ENCODE results near the gene TMEM132A.
"Not testable (repeated sequence)": the region's sequence is repeated elsewhere in the genome, so short reads cannot be mapped to it uniquely, and the experiment has no call there.

Gene TMEM132A

DNA sequence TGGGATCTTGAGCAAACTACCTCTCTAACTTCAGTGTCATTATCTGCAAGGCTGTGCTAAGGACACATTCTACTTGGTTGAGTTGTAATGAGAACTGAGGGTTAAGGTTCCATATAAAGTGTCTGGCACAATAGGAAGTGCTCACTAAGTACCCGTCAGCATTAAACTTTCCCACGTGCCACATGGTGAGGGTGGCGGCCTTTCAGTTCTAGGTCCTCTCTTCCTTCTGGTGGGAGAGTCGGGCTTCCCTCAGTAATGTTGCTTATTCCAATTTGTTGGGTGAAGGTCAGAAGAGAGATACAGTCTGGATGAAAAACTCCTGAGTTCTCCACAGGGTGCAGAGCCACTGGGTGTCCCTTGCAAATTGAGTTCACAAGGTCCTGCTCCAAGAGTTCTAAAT, 42.6 kb downstream of the TMEM132A start:
- DNase-seq, result no peak

DNA sequence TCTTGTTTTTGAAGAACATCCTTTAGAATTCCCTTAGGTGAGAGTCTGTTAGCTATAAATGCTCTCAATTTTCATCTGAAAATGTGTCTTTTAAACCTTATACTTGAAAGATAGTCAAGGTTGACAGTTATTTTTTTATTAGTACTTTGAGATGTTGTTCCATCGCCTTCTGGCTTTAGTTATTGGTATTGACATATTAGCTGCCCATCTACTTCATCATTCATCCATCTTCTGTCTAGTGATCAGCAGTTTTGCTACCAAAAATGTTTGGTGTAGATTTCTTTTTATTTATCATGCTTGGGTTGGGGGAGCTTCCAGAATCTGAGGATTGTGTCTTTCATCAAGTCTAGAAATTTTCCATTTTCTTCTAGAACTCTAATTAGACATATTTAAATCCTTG, 44.0 kb downstream of the TMEM132A start:
- DNase-seq, result no peak

DNA sequence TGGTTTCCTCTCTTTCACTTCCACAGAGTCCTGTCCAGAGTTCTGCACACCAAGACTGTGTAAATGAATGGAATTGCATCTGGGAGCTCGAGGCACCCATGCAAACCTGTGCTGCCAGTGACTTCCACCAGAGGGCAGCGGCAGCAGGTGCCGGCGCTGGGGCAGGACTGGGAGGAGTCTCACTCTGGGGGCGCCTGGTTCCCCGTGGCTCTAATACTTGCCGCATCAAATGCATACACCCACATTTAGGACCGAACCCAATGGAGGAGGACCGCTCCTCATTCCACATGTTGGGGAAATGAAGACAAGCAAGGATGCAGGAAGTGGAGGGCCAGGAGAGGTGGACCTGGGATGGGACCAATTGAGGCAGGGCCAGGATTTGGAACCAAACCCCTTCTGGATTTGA, 46.1 kb downstream of the TMEM132A start:
- DNase-seq, result peak; percentile 86

DNA sequence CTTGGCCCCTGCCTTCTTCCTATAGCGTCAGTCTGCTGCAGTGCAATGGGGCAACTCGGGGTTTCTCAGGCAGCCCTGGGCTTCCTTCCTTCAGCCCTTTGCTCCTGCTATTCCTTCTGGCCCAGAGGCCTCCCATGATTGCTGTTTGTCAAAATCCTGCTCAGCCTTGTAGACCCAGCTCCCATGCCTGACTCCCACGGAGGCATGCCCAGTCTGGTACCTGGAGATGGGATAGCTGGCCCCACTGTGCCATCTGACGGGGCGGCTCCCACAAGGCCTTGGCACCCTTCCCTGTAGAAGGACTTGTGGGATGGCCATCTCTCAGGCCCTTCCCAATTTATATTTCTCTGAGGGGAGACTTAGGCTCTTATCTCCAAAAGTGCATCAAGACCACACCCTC, 46.6 kb downstream of the TMEM132A start:
- DNase-seq, result no peak

DNA sequence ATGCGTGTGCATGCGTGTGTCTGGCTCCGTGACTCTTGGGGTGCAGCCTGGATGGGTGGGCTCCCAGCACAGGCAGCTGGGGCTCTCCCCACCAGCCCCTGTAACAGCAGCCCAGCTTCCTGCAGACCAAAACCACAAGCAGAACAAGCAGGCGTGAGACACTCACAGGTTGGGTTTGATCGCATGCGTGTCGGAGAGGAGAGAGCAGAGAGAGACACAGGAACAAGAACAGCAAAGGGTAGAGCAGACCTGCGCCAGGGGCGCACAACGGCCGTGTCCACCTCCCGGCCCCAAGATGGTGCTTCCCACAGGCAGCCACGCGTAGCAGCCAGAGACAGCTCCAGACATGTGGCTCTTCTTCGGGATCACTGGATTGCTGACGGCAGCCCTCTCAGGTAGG, 47.3 kb downstream of the TMEM132A start, which contains the start of gene CD6:
TSS of gene CD6 (plus strand) at position 161 of the 400 bp plus-strand sequence. CDS start at position 347, 186 bp downstream.
- peak; percentile 70 for DNase-seq

DNA sequence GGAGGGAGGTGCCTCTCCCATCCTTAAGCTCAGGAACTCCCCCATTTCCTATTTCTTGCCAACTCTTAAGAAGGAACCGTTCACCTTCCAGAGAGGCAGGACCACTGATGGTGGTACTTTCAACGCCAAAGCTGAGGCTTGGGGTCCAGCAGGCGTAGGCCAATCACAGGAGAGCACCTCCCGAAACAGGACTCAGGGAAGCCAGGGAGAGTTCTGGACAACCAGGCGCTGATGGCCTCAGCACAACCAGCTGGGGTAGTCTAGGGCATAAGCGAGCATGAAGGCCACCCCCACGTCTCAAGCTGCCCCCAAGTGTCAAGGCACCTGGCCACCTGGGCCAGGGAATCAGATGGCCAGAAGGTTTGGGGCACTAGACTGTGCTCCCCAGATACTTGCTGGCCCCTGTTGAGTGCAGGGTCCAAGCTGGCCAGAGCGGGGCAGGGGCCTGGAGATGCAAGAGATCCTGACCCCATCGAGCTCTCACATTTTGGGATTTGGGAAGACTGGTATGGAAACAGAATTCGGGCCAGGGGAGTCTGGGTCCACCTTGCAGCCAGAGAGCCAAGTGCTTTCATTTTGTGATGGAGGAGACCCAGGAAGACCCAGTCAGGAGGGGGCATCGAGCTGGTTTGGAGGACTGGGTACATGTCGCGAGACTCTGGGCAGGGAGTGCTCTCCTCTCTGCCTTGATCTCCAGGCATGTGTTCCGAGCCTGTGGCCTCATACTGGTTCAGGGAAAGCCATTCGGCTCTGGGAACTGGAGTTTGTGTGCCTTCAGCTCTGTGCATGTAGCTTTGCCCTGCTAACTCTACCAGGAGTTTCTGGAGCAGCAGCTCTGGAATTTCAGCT, 48.1 kb downstream of the TMEM132A start:
- no peak for DNase-seq

DNA sequence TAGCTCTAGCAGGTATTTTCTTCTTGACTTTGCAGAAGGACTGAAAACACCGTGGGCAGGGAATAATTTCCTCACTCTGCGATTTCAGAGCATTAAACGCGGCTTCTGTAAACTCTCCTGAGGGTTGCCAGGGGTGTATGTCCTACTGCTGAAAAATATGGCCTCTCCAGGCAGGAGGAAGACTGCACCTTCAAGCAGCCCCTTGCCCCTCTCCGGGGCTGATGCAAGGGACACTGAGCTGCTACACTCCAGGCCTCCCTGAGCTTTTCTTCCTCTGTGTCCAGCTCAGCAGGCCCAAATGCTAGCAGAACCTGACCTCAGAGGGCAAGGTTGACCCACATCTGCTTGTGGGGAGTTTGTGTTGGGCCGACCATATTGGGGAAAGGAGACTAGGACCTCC, 49.4 kb downstream of the TMEM132A start:
- DNase-seq, result no peak

DNA sequence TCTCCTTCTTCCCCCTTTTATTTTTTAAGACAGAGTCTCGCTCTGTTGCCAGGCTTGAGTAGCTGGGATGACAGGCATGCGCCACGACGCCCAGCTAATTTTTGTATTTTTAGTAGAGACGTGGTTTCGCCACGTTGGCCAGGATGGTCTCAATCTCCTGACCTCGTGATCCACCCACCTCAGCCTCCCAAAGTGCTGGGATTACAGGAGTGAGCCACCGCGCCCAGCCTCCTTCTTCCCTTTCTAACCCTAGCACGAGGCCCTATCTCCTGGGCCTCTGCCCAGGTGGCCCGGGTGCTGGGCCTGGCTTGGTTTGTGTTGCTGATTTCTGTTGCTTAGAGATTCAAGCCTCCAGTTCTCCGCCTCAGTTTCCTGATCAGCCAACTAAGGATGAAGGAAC, 50.1 kb downstream of the TMEM132A start:
- not testable (repeated sequence) for DNase-seq

DNA sequence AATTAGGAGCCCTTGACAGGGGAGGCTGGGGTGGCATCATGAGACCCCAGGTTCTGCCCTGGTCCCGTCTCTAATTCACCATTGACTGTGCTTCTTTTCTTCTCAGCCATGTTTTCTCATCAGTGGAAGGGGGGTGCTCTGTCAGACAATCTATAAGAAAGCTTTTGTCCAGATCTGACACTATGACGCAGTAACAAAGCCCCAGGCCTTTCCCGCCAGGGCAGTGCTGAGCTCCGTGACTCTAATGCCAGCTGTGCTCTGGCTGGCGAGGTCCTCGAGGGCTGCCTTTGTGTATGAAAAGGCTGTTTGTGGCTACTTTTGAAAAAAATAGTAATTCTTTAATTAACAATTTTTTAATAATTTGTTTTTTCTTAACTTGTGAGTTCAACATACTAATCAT, 50.5 kb downstream of the TMEM132A start:
- DNase-seq, result no peak

DNA sequence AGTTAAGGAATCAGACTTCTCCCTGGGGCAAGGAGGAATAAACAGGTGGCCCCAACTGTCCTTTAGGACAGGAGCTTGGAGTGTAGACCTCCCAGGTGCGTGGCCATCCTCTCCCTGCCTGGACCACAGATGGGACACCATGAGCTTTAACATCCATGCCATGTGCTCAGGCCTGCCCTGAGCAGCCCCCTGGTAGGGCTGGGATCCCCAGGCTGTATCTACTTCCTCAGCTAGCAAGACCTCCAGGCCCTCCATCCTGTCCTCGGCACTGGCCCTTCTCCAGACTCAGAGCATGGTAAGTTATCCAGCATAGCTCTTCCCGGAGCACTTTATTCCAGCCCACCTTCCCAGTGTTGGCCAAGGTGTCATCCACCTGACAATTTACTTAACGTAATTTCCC, 53.0 kb downstream of the TMEM132A start:
- DNase-seq, result no peak

DNA sequence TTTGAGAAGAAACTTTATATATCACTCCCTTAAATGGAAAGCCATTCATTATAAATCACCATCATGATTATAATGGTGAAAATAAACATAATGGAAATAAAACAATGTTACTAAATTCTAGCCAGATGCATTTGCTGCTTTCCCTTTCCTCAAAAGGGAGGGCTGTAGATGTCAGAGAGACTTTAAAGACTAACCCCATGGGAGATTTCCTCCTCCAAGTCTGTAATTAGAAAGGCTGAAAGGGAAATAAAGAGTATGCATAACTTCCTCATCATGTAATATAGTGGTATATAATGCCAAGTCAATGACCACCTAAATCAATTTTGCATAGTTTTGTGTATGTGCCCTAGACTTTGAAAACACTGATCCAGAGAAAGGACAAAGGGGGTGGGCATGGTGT, 53.6 kb downstream of the TMEM132A start:
- DNase-seq, result no peak

DNA sequence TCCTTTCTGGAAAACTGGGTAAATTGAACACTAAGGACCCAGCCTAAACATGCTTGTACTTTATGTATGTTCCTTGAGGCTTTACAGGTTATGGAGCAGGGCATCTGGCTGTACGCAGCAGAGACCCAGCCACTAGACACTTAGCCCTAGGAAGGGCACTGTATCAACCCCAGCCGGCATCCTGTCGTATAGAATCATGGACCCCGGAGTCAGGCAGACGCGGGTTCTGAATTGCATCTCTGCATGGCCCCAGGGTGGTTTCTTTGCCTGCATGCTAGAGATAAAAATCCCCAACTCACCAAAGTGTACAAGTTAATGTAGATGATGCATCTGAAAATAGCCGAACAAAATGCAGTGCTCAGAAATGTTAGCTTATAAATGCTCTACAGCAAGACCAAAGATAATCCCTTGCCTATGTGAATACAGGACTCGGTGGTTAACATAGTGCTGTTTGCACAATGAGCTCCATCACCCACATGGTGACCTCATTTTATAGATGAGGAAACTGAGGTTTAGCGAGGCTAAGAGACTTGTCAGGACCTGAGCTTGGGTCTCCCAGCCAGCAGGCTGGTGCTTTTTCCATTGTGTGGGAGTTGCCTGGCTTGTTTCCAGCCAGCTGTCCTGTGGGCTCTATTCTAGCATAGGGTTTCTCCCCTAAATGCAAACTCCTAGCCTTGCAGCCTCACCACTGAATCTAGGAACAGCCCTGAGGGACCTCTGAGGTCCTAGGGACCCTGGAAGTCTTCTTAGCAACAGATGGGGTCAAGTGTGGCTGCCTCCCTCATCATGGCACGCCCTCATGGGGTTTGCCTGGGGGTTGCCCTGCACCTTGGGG, 54.5 kb downstream of the TMEM132A start:
- peak; percentile 60 for DNase-seq

DNA sequence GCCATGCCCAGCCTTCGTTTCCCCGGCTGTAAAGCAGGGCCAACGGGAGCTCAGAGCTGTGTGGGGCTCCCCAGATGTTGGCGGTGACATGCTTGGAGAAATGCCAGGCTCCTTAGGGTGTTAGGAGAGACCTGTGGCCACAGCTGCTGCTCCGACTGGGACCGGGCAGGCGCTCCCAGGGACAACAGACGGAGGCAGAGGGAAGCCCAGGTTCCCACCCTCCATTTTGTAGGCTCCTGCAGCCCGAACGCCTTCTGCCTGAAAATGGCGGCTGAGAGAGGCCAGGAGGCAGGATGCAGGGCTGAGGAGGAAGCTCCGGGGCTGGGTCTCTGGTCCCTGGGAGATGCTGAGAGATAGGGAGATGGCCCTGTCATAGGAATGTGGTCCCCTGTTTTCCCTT, 57.3 kb downstream of the TMEM132A start:
- no peak for DNase-seq

DNA sequence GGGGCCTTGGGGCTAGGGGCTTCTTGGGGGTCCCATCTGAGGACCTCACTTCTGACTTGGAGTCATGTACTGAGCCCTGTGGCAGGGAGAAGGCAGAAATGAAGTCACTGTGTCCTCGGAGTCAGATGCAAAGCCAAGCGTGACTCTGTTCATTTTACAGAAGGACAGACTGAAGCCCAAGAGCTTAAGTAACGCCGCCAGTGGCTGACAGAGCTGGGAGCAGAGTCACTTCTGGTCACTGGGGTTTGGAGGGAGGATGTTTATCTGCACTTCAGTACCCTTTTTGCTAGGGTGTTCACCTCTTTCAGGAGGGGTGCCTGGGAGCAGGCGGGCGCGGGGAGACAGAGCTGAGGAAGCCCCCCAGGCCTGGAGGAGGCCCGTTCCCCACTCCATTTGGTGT, 57.9 kb downstream of the TMEM132A start:
- DNase-seq, result no peak

DNA sequence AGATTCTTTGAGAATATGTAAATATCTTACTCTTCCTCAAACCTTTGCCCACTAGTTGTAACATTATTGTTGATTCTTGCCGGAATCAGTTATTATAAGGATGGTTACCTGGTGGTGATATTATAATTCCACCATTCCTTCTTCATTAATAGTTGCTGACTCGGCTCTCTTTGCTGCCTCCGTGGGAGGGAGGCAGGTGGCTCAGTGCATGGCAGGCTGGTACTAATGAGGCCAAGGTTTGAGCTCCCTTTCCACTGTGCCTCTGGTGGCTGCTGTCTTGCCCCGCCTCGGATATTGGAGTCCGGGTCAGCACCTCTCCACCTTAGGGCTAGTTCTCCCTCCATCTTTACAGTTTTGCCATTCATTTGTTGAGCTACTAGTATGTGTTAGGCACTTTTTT, 59.9 kb downstream of the TMEM132A start:
- DNase-seq, result no peak

DNA sequence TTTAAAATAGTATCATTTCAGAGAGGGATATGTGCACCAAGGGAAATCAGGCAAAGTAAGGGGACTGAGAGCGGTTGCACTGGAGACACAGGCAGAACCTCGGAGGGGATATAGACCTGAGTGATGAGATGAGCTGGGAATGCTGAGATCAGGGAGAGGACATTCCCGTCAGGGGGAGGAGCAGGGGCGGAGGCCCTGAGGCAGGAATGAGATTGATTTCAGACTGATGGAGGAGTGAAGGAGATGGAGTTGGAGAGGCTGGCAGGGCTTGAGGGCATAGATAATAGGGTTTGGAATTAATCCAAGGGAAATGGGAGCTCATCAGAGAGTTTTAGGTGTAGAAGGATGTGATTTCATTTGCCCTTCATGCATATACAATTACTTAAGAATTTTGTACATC, 60.4 kb downstream of the TMEM132A start:
- DNase-seq, result no peak

DNA sequence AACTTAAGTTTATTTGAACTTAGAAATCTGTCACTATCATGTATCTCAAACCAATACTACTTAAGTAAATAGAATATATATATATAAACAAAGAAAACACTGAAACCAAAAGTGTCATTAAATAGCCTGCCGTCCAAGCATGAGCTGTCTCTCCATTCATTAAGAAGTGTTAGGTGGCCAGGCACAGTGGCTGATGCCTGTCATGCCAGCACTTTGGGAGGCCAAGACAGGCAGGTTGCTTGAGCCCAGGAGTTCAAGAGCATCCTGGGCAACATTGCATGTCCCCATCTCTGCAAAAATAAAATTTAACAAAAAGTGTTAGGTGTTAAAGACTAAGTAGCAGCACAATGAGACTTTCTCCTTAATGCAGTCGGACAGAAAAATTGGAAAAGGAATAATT, 61.2 kb downstream of the TMEM132A start:
- DNase-seq, result no peak

DNA sequence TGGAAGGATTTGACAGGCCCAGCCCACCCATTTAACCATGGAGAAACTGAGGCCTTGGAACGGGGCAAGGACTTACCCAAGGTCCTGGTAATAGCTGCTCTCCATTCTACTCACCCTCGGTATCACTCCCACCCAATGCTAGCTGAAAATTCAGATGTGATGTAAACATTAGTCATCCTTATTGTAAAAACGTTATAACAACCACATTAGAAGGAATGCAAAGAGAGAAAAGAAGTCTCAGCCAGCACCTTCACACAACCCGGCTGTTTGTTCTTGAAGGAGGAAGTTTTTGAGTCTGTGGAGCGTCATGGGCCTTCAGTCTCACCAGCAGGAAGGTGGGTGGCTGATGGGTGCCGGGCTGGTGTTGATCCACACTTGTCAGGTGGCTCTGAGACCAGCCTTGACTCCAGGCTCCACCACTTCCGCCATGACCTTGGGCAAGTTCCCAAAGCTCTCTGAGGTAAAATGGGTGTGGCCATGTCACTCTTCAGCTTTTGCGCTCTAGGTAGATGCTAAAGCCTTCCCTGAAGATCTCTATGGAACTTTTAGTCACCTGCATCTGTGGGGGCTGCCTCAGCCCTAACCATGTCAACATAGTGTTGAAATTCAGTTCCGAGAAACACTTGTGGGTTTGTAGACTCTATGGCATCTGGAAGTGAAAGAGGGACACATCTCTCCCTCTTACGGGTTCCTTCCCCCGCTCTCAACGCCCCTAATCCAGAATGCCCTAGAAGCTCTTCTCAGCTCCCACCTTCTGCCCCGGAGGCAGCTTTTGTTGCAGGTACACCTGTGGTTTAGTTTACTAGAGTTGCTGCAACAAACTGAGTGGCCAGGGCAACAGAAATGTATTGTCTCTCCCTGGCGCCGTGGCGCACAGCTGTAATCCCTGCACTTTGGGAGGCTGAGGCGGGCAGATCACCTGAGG, 62.0 kb downstream of the TMEM132A start:
- DNase-seq, result peak; percentile 87
